Neural crest cell (in vitro differentiated cells): ENCODE measurements around the gene IFITM2. TPM values are rescaled to one million over a fixed set of nuclear protein-coding genes. Genes with fewer than 3 reads are reported as not detected.

ENCODE experiments used
- DNase-seq: peaks from one replicate; pipeline ENCODE4 v3.0.0; 2021; ENCODE audit warnings: low read depth, mixed read lengths, low spot score
- H3K27ac Mint-ChIP-seq: one replicate; pipeline ENCODE4 v1.8.0; 2021; ENCODE audit warnings: mild to moderate bottlenecking, mixed read lengths; ENCODE audit not compliant: unreplicated experiment
- H3K27me3 Mint-ChIP-seq: 2 replicates; pipeline ENCODE4 v1.8.0; 2021; ENCODE audit warnings: low read depth, mild to moderate bottlenecking, mixed read lengths
- H3K36me3 Mint-ChIP-seq: 2 replicates; pipeline ENCODE4 v1.8.0; 2021; ENCODE audit warnings: low read depth, mild to moderate bottlenecking, mixed read lengths
- H3K4me1 Mint-ChIP-seq: 2 replicates; pipeline ENCODE4 v1.8.0; 2021; ENCODE audit warnings: mixed read lengths
- H3K4me3 Mint-ChIP-seq: one replicate; pipeline ENCODE4 v1.8.0; 2021; ENCODE audit warnings: mild to moderate bottlenecking, mixed read lengths
- H3K9me3 Mint-ChIP-seq: 2 replicates; pipeline ENCODE4 v1.8.0; 2021; ENCODE audit warnings: mixed read lengths
- CTCF ChIP-seq: fragments of 200-600 bp; sonication (generic); conservative IDR thresholded peaks from 2 replicates; pipeline ENCODE4 v1.5.0; 2021; ENCODE audit warnings: antibody characterized with exemption, mild to moderate bottlenecking
- total RNA-seq: library from RNA; stranded (reverse); gene quantifications from 2 replicates; pipeline ENCODE4 v1.2.1, GENCODE V29; 2021

IFITM2 gene
- total RNA-seq, 1 donor from 2014 or later, result 55.0 TPM

- Mint-ChIP-seq H3K27ac (peak overlapping the region; percentile 19), H3K9me3 (no peaks in the 10 kb centered on the region), H3K27me3 (peaks cover 13% of the 10 kb centered on the region), H3K4me1 (peaks cover 3% of the 10 kb centered on the region), H3K4me3 (peak overlapping the region; percentile 38), H3K36me3 (no peaks in the 10 kb centered on the region)
- no peak for DNase-seq
- no peak for TF ChIP-seq CTCF
Measured at GRCh38 chr11:291281-292210, 16.1 kb upstream of the IFITM2 start.

- no peak overlapping the region for H3K4me3 Mint-ChIP-seq
- DNase-seq, result no peak
- H3K27me3 Mint-ChIP-seq, result peaks cover 8% of the 10 kb centered on the region
Measured at GRCh38 chr11:292211-293121, 15.2 kb upstream of the IFITM2 start.

GRCh38 chr11:293271-293851 lies 14.3 kb upstream of the IFITM2 start:
- no peak for DNase-seq
- peaks cover under 1% of the 10 kb centered on the region for H3K27me3 Mint-ChIP-seq
- TF ChIP-seq CTCF, result no peak
- no peaks in the 10 kb centered on the region for H3K36me3 Mint-ChIP-seq
- no peak overlapping the region for H3K27ac Mint-ChIP-seq
- no peaks in the 10 kb centered on the region for H3K9me3 Mint-ChIP-seq
- peaks cover 6% of the 10 kb centered on the region for H3K4me1 Mint-ChIP-seq
- no peak overlapping the region for H3K4me3 Mint-ChIP-seq

More at GRCh38 chr11:292211-293121, 15.2 kb upstream of the IFITM2 start:
- no peak overlapping the region for H3K27ac Mint-ChIP-seq
- H3K36me3 Mint-ChIP-seq, result no peaks in the 10 kb centered on the region
- H3K9me3 Mint-ChIP-seq, result no peaks in the 10 kb centered on the region
- H3K4me1 Mint-ChIP-seq, result peaks cover 3% of the 10 kb centered on the region
- TF ChIP-seq CTCF, result no peak

GRCh38 chr11:293852-294661 lies 13.6 kb upstream of the IFITM2 start:
- no peaks in the 10 kb centered on the region for H3K36me3 Mint-ChIP-seq
- no peak for DNase-seq
- no peak overlapping the region for H3K27ac Mint-ChIP-seq
- no peaks in the 10 kb centered on the region for H3K27me3 Mint-ChIP-seq
- peaks cover 6% of the 10 kb centered on the region for H3K4me1 Mint-ChIP-seq
- no peak for TF ChIP-seq CTCF
- no peaks in the 10 kb centered on the region for H3K9me3 Mint-ChIP-seq
- H3K4me3 Mint-ChIP-seq, result no peak overlapping the region
